Lower lobe of right lung (tissue), 2 donors: ENCODE data around the gene ENTHD1. TPM values are rescaled to one million over a fixed set of nuclear protein-coding genes. Genes with fewer than 3 reads are reported as not detected.

Source experiments
- ATAC-seq, 2 donors: fragments of 200-7000 bp; cut with Tn5 transposase; one replicate each; pipeline ENCODE4 v1.9.1; 2020 to 2022; ENCODE audit warnings: mild to moderate bottlenecking in 2 of 2, moderate library complexity in 2 of 2
- DNase-seq: peaks from one replicate; pipeline ENCODE4 v3.0.0-alpha.2; 2020
- H3K27ac ChIP-seq: fragments of 200-600 bp; one replicate; pipeline ENCODE4 v1.8.0; 2022
- H3K27me3 ChIP-seq: fragments of 200-600 bp; one replicate; pipeline ENCODE4 v1.8.0; 2022; ENCODE audit warnings: low read depth
- H3K36me3 ChIP-seq: fragments of 200-600 bp; one replicate; pipeline ENCODE4 v1.8.0; 2022; ENCODE audit warnings: mild to moderate bottlenecking
- H3K4me1 ChIP-seq: fragments of 200-600 bp; one replicate; pipeline ENCODE4 v1.8.0; 2022
- H3K4me3 ChIP-seq: fragments of 200-600 bp; one replicate; pipeline ENCODE4 v1.8.0; 2022; ENCODE audit warnings: mild to moderate bottlenecking
- H3K9me3 ChIP-seq: fragments of 200-600 bp; one replicate; pipeline ENCODE4 v1.8.0; 2022
- CTCF ChIP-seq: fragments of 200-600 bp; IDR thresholded peaks from one replicate; pipeline ENCODE4 v1.8.0; 2022; ENCODE audit warnings: antibody characterized with exemption, mild to moderate bottlenecking
- intact Hi-C: fragments of 100-400 bp; cut with DNase I; formaldehyde crosslinking; loops from one replicate; pipeline ENCODE4 v1.11.0; 2022
- total RNA-seq: library from RNA; stranded (reverse); fragmentation: NEBNext Ultra II Directional; extraction: Animal tissue kit (Norgen Biotek cat#: 25700); gene quantifications from one replicate; pipeline ENCODE4 v1.2.1, GENCODE V29; 2021
- donor health status: DM: no; HTN: yes; CAD: no; lungs with severe emphysema.

Gene ENTHD1
- total RNA-seq, 1 donor from 2014 or later: not detected

- intact Hi-C loops: no loop called here
- Histone ChIP-seq H3K9me3 (no peaks in the 10 kb centered on the region), H3K36me3 (no peaks in the 10 kb centered on the region), H3K4me3 (no peak overlapping the region), H3K27ac (no peak overlapping the region), H3K27me3 (peaks cover under 1% of the 10 kb centered on the region), H3K4me1 (no peaks in the 10 kb centered on the region)
- TF ChIP-seq CTCF: no peak
- ATAC-seq (no peak), DNase-seq (no peak)
Observed at GRCh38 chr22:39820256-39820655, 73.3 kb downstream of the ENTHD1 start.

GRCh38 chr22:39819429-39819828 lies 74.1 kb downstream of the ENTHD1 start:
- no peak overlapping the region for H3K4me3 ChIP-seq
- intact Hi-C loops: no loop called here
- H3K36me3 ChIP-seq: no peaks in the 10 kb centered on the region
- no peaks in the 10 kb centered on the region for H3K4me1 ChIP-seq
- no peak overlapping the region for H3K27ac ChIP-seq
- H3K27me3 ChIP-seq: peaks cover 4% of the 10 kb centered on the region
- no peak for ATAC-seq
- no peak for TF ChIP-seq CTCF
- DNase-seq: no peak
- H3K9me3 ChIP-seq: no peaks in the 10 kb centered on the region

GRCh38 chr22:39818094-39818493 lies 75.5 kb downstream of the ENTHD1 start:
- intact Hi-C loops: no loop called here
- ATAC-seq: no peak
- no peak for DNase-seq
- Histone ChIP-seq H3K27ac (no peak overlapping the region), H3K4me3 (no peak overlapping the region), H3K9me3 (no peaks in the 10 kb centered on the region), H3K36me3 (no peaks in the 10 kb centered on the region), H3K4me1 (no peaks in the 10 kb centered on the region), H3K27me3 (peaks cover 4% of the 10 kb centered on the region)
- TF ChIP-seq CTCF: no peak

- DNase-seq: no peak
- no peak for TF ChIP-seq CTCF
- H3K4me1 ChIP-seq: no peaks in the 10 kb centered on the region
- H3K27ac ChIP-seq: no peak overlapping the region
- H3K36me3 ChIP-seq: no peaks in the 10 kb centered on the region
- H3K4me3 ChIP-seq: no peak overlapping the region
- peaks cover 20% of the 10 kb centered on the region for H3K27me3 ChIP-seq
- H3K9me3 ChIP-seq: no peaks in the 10 kb centered on the region
- intact Hi-C loops: no loop called here
- ATAC-seq: no peak
Observed at GRCh38 chr22:39815932-39816331, 77.6 kb downstream of the ENTHD1 start.

- H3K36me3 ChIP-seq: no peaks in the 10 kb centered on the region
- DNase-seq (no peak), ATAC-seq (no peak)
- intact Hi-C loops: no loop called here
- H3K27ac ChIP-seq: no peak overlapping the region
- peaks cover 20% of the 10 kb centered on the region for H3K27me3 ChIP-seq
- no peaks in the 10 kb centered on the region for H3K9me3 ChIP-seq
- H3K4me3 ChIP-seq: no peak overlapping the region
- H3K4me1 ChIP-seq: no peaks in the 10 kb centered on the region
- no peak for TF ChIP-seq CTCF
Observed at GRCh38 chr22:39814899-39815298, 78.7 kb downstream of the ENTHD1 start.
